Stimulated activated CD8-positive, alpha-beta memory T cell treated with anti-CD3 and anti-CD28 coated beads, Interleukin-15, amount 100 ng/mL, for 48 hours (primary cell): ENCODE measurements around the gene CNR2.
"Not testable (repeated sequence)": the region's sequence is repeated elsewhere in the genome, so short reads cannot be mapped to it uniquely, and the experiment has no call there.

Source experiments
- DNase-seq, 2 donors: peaks; one replicate each; pipeline ENCODE4 v3.0.0-alpha.2; 2020; ENCODE audit warnings: low read depth in 2 of 2

Gene CNR2

DNA sequence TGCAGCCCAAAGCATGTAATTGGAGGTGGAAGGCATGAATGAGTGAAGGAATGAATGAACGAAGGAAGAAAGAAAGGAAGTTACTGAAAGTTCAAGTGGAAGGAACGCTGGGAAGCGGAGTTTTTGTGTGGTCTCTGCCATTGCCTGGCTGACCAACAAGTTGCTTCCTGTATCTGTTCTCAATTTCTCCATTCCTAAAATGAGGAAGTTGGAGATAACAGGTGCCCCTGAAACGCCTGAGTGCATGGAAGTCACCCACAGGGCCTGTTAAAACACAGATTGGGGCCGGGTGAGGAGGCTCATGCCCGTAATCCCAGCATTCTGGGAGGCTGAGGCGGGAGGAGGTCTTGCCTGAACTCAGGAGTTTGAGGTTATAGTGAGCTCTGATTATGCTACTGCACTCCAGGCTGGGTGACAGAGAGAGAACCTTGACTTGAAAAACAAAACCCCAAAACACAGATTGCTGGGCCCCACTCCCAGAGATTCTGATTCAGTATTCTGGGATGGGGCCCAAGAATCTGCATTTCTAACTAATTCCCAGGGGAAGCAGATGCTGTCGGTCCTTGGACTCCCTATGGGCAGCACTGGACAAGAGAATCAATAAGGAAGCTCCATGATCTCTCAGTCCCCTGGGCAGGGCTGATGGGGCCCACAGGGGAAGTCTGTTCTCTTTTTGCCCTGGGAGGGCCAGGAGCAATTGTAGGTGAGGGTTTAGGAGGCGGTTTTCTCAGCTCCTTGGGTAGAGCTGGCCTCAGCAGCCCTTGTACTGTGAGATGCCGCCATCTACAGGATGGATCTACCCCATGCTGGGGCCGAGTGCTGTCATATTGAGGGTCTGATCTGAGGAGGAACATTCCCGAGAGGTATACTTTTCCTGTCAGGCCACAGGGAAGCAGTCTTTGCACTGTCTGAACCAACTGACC is 3.3 kb upstream of the CNR2 start:
- DNase-seq, result peak; percentile 43

- no peak for DNase-seq
Measured at GRCh38 chr1:23915466-23915865, 2.3 kb upstream of the CNR2 start.

- DNase-seq, result no peak
Measured at GRCh38 chr1:23914921-23915320, 1.8 kb upstream of the CNR2 start.

- no peak for DNase-seq
Measured at GRCh38 chr1:23911921-23912320, 1.2 kb downstream of the CNR2 start.

DNA sequence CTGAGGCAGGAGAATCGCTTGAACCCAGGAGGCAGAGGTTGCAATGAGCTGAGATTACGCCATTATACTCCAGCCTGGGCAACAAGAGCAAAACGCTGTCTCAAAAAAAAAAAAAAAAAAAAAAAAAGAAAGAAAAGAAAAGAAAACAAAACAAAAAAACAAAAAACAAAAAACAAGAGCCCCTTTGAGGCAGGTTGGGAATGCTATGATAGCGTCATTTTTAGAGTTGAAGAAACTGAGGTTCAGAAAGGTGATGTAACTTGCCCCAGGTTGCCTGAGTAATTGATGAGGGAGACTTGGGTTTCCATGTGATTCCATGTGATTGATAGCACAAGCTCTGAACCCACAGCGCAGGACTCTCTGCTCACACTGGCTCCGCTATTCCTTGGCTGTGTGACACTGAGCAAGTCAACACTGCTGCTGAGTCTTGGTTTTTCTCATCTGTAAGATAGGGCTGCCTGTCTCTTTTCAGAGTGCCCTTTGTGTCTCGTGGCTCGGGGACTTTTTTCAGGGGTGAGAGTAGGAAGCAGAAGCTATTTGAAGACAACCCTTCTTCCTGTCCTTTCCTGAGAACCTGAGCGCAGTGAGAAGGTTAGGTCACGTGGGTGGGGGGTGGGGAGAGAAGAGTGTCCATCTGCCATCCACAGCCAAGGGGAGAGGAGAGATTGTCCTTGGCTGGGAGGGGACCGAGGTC is 2.5 kb downstream of the CNR2 start:
- no peak for DNase-seq

GRCh38 chr1:23910144-23910543 is 3.0 kb downstream of the CNR2 start:
- DNase-seq, result no peak

DNA sequence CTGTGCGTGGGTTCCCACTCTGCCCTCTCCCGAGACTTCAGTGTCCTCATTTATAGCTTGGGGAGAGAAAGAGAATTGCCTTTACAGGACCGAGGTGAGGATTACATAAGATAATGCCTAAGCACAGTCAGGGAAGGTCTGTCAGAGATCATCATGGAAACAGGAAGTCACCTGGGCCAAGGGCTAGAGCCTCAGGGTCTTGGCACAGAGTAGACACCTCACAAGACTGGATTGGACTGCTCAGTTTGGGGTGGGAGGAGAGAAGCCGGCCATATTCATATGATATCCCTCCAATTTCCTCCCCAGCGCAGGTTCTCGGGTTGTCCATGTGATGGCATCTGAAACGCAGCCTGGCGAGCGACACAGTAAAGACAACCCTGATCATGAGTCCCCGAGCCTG is 3.8 kb downstream of the CNR2 start:
- no peak for DNase-seq

- no peak for DNase-seq
Measured at GRCh38 chr1:23908453-23909341, 4.5 kb downstream of the CNR2 start.

GRCh38 chr1:23906731-23907130 is 6.4 kb downstream of the CNR2 start:
- DNase-seq, result no peak

GRCh38 chr1:23905461-23906025 is 7.6 kb downstream of the CNR2 start:
- no peak for DNase-seq

- peak; percentile 64 to 65 for DNase-seq
Measured at GRCh38 chr1:23904748-23905357, 8.3 kb downstream of the CNR2 start.

- no peak for DNase-seq
Measured at GRCh38 chr1:23903754-23904153, 9.4 kb downstream of the CNR2 start.

GRCh38 chr1:23902321-23903278 is 10.6 kb downstream of the CNR2 start:
- no peak for DNase-seq

GRCh38 chr1:23900017-23900416 is 13.1 kb downstream of the CNR2 start:
- not testable (repeated sequence) for DNase-seq

DNA sequence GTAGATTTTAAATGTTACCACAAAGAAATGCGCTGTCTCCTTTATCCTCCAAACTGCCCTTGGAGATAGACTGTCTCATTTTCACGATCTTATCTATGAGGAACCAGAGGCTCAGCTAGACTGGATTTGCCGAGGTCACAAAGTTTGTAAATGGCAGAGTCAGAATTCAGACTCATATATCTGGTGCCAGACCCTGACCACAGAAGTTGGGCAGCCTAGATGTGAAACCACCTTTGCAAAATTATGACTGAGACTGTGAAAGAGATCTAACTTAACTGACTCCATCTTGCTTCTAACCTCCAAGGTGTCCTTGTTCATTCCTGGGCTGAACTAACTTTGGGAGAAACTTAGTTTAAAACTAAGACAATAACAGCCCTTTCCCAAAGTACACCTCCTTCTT is 14.1 kb downstream of the CNR2 start:
- no peak for DNase-seq

DNA sequence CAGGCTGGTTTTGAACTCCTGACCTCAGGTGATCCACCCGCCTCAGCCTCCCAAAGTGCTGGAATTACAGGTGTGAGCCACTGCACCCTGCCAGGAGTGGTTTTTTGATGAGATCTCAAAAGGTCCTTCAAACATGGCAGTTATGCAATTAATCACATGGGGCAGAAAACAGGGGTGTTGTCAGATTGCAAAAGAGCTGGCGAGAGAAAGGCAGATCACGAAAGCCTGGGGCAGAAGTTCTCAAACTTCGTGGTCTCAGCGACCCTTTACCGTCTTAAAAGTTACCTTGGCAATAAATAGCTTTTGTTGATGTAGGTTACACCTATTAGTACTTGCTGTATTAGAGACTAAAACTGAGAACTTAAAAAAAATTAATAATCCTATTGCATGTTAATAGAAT is 16.1 kb downstream of the CNR2 start:
- DNase-seq, result no peak

DNA sequence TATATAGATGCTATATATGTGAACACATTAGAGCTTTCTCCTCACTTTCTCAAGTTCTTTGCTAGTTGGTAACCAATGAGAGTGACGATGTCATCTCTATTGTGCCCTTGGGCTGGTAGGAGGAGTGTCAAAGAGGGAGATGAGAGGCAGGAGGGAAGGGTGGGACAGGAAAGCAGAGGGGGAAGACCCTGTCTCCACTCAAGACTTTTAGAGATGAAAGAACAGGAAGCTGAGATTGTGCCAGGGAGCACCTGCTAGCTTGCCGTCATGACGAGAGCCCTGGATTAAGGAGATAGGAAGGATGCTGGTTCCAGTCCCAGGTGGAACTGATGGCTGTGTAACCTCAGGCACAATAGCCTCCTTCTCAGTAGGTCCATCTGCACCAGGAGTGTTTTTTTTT is 16.7 kb downstream of the CNR2 start:
- DNase-seq, result no peak

- no peak for DNase-seq
Measured at GRCh38 chr1:23895993-23896392, 17.2 kb downstream of the CNR2 start.

DNA sequence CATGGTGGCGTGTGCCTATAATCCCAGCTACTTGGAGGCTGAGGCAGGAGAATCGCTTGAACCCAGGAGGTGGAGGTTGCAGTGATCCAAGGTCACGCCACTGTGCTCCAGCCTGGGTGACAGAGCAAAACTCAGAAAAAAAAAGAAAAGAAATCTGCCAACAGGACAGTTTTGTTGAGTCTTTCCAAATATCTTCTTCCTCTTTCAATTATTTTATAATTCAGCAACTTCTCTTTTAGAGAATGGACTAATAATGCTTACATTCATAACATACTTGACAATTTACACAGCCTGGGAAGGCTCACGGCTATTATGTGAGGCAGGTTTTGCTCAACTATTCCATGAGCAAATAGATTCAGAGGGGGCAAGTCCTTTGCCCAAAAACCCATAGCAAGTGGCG is 18.1 kb downstream of the CNR2 start:
- DNase-seq, result no peak

DNA sequence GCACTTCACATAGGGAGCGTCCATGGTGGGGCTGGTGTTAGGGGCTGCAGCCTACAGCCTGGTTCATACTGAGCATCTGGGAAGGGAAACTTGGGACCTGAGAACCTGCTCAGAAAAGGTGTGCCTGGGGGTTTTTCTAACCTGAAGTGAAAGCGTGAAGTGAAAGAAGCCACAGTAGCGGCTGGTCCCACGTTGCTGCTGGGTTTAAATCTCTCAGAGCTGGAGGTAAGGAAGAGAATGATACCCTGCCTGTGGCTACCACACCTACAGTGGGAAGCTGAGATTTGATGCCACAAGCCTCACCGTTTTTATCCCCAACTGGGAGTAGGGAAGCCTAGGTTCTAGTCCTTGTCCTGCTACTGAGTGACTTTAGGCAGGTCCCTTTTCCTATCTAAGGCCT is 24.1 kb downstream of the CNR2 start:
- DNase-seq, result no peak
